DMS53 (cell line): ENCODE results near the gene NDUFS7.
A peak's percentile ranks its signal among the peaks of the same experiment; 100 is the strongest.
"Not testable (repeated sequence)": the region's sequence is repeated elsewhere in the genome, so short reads cannot be mapped to it uniquely, and the experiment has no call there.

Experiments
- DNase-seq: peaks from one replicate; lab custom pipeline; 2025; lab: John Stamatoyannopoulos, UW

The NDUFS7 gene

GRCh38 chr19:1418951-1419738 lies 35.4 kb downstream of the NDUFS7 start:
- no peak for DNase-seq

GRCh38 chr19:1420085-1420484 lies 36.4 kb downstream of the NDUFS7 start:
- DNase-seq: not testable (repeated sequence)

GRCh38 chr19:1420590-1420989 lies 36.9 kb downstream of the NDUFS7 start:
- DNase-seq: no peak

GRCh38 chr19:1421218-1421957 lies 37.7 kb downstream of the NDUFS7 start:
- no peak for DNase-seq

GRCh38 chr19:1421958-1422305 lies 38.2 kb downstream of the NDUFS7 start:
- DNase-seq: no peak

GRCh38 chr19:1422360-1422759 lies 38.7 kb downstream of the NDUFS7 start:
- DNase-seq: peak; percentile 60

- DNase-seq: no peak
Measured at GRCh38 chr19:1422943-1423342, 39.2 kb downstream of the NDUFS7 start.

- DNase-seq: peak; percentile 80
Measured at GRCh38 chr19:1423436-1424191, 39.9 kb downstream of the NDUFS7 start.

- peak; percentile 94 for DNase-seq
Measured at GRCh38 chr19:1424192-1424955, 40.7 kb downstream of the NDUFS7 start.

- peak; percentile 57 for DNase-seq
Measured at GRCh38 chr19:1425102-1425837, 41.6 kb downstream of the NDUFS7 start.

GRCh38 chr19:1425902-1426301 lies 42.2 kb downstream of the NDUFS7 start:
- no peak for DNase-seq

GRCh38 chr19:1426736-1427135 lies 43.0 kb downstream of the NDUFS7 start:
- DNase-seq: no peak

GRCh38 chr19:1427221-1427920 lies 43.7 kb downstream of the NDUFS7 start:
- DNase-seq: no peak

GRCh38 chr19:1428738-1429391 lies 45.2 kb downstream of the NDUFS7 start:
- no peak for DNase-seq

GRCh38 chr19:1429750-1430149 lies 46.0 kb downstream of the NDUFS7 start:
- no peak for DNase-seq

- DNase-seq: no peak
Measured at GRCh38 chr19:1430246-1430645, 46.5 kb downstream of the NDUFS7 start.

GRCh38 chr19:1431759-1432506 lies 48.2 kb downstream of the NDUFS7 start:
- DNase-seq: no peak

GRCh38 chr19:1432507-1432887 lies 48.8 kb downstream of the NDUFS7 start:
- no peak for DNase-seq
